Measurements from ENCODE around the gene ELOVL6.
"Not testable (repeated sequence)": the region's sequence is repeated elsewhere in the genome, so short reads cannot be mapped to it uniquely, and the experiment has no call there.

The ELOVL6 gene

GRCh38 chr4:110088670-110089069, 109.7 kb downstream of the ELOVL6 start:
- Histone ChIP-seq H3K4me3 (ENCODE audit: low read length) (no peak overlapping the region), H3K9me3 (ENCODE audit: insufficient read depth, low read depth, low read length) (peaks cover 7% of the 10 kb centered on the region; the same call in 1 of the 2 replicates), H3K27me3 (ENCODE audit: insufficient read depth, low read length) (no peaks in the 10 kb centered on the region), H3K36me3 (ENCODE audit: insufficient read depth, low read depth, low read length) (peaks cover 8% of the 10 kb centered on the region; the same call in 1 of the 2 replicates), H3K4me1 (ENCODE audit: insufficient read depth, low read length) (peaks cover 27% of the 10 kb centered on the region), H3K9ac (ENCODE audit: low read depth, low read length) (no peak overlapping the region; the same call in 1 of the 2 replicates), H3K27ac (ENCODE audit: low read length) (no peak overlapping the region)

- Histone ChIP-seq H3K27me3 (ENCODE audit: insufficient read depth, low read length) (no peaks in the 10 kb centered on the region), H3K27ac (ENCODE audit: low read length) (no peak overlapping the region), H3K4me1 (ENCODE audit: insufficient read depth, low read length) (peaks cover 24% of the 10 kb centered on the region), H3K9ac (ENCODE audit: low read depth, low read length) (no peak overlapping the region), H3K4me3 (ENCODE audit: low read length) (no peak overlapping the region), H3K9me3 (ENCODE audit: insufficient read depth, low read depth, low read length) (peaks cover 7% of the 10 kb centered on the region; the same call in 1 of the 2 replicates), H3K36me3 (ENCODE audit: insufficient read depth, low read depth, low read length) (peaks cover 8% of the 10 kb centered on the region; the same call in 1 of the 2 replicates)
Measured at GRCh38 chr4:110087070-110087708, 111.2 kb downstream of the ELOVL6 start.

GRCh38 chr4:110085131-110085530, 113.3 kb downstream of the ELOVL6 start:
- peaks cover 8% of the 10 kb centered on the region; the same call in 1 of the 2 replicates for H3K36me3 ChIP-seq (ENCODE audit: insufficient read depth, low read depth, low read length)
- no peaks in the 10 kb centered on the region for H3K27me3 ChIP-seq (ENCODE audit: insufficient read depth, low read length)
- no peak overlapping the region for H3K4me3 ChIP-seq (ENCODE audit: low read length)
- H3K27ac ChIP-seq (ENCODE audit: low read length), result no peak overlapping the region
- peaks cover 7% of the 10 kb centered on the region; the same call in 1 of the 2 replicates for H3K9me3 ChIP-seq (ENCODE audit: insufficient read depth, low read depth, low read length)
- H3K4me1 ChIP-seq (ENCODE audit: insufficient read depth, low read length), result peaks cover 17% of the 10 kb centered on the region
- H3K9ac ChIP-seq (ENCODE audit: low read depth, low read length), result no peak overlapping the region

- peaks cover 8% of the 10 kb centered on the region; the same call in 1 of the 2 replicates for H3K36me3 ChIP-seq (ENCODE audit: insufficient read depth, low read depth, low read length)
- peaks cover 7% of the 10 kb centered on the region; the same call in 1 of the 2 replicates for H3K9me3 ChIP-seq (ENCODE audit: insufficient read depth, low read depth, low read length)
- H3K27me3 ChIP-seq (ENCODE audit: insufficient read depth, low read length), result no peaks in the 10 kb centered on the region
- H3K27ac ChIP-seq (ENCODE audit: low read length), result no peak overlapping the region
- H3K9ac ChIP-seq (ENCODE audit: low read depth, low read length), result no peak overlapping the region
- peaks cover 12% of the 10 kb centered on the region for H3K4me1 ChIP-seq (ENCODE audit: insufficient read depth, low read length)
- no peak overlapping the region for H3K4me3 ChIP-seq (ENCODE audit: low read length)
Measured at GRCh38 chr4:110084154-110084553, 114.3 kb downstream of the ELOVL6 start.

- not testable (repeated sequence) for H3K27me3 ChIP-seq (ENCODE audit: insufficient read depth, low read length); H3K27ac ChIP-seq (ENCODE audit: low read length); H3K4me1 ChIP-seq (ENCODE audit: insufficient read depth, low read length); H3K4me3 ChIP-seq (ENCODE audit: low read length); H3K9ac ChIP-seq (ENCODE audit: low read depth, low read length); H3K9me3 ChIP-seq (ENCODE audit: insufficient read depth, low read depth, low read length)
- H3K36me3 ChIP-seq (ENCODE audit: insufficient read depth, low read depth, low read length), result peaks cover 13% of the 10 kb centered on the region; the same call in 1 of the 2 replicates
Measured at GRCh38 chr4:110078148-110078547, 120.3 kb downstream of the ELOVL6 start.

GRCh38 chr4:110076828-110077227, 121.6 kb downstream of the ELOVL6 start:
- not testable (repeated sequence) for H3K27me3 ChIP-seq (ENCODE audit: insufficient read depth, low read length); H3K4me3 ChIP-seq (ENCODE audit: low read length); H3K27ac ChIP-seq (ENCODE audit: low read length); H3K4me1 ChIP-seq (ENCODE audit: insufficient read depth, low read length); H3K9me3 ChIP-seq (ENCODE audit: insufficient read depth, low read depth, low read length); H3K9ac ChIP-seq (ENCODE audit: low read depth, low read length)
- H3K36me3 ChIP-seq (ENCODE audit: insufficient read depth, low read depth, low read length), result peaks cover 13% of the 10 kb centered on the region; the same call in 1 of the 2 replicates

- Histone ChIP-seq H3K4me3 (ENCODE audit: low read length) (no peak overlapping the region), H3K9ac (ENCODE audit: low read depth, low read length) (no peak overlapping the region), H3K36me3 (ENCODE audit: insufficient read depth, low read depth, low read length) (peaks cover 13% of the 10 kb centered on the region; the same call in 1 of the 2 replicates), H3K4me1 (ENCODE audit: insufficient read depth, low read length) (peaks cover 4% of the 10 kb centered on the region; the same call in 1 of the 2 replicates), H3K27ac (ENCODE audit: low read length) (no peak overlapping the region), H3K27me3 (ENCODE audit: insufficient read depth, low read length) (no peaks in the 10 kb centered on the region), H3K9me3 (ENCODE audit: insufficient read depth, low read depth, low read length) (no peaks in the 10 kb centered on the region)
Measured at GRCh38 chr4:110075891-110076290, 122.5 kb downstream of the ELOVL6 start.

GRCh38 chr4:110075083-110075738, 123.2 kb downstream of the ELOVL6 start:
- Histone ChIP-seq H3K4me1 (ENCODE audit: insufficient read depth, low read length) (peaks cover 4% of the 10 kb centered on the region; the same call in 1 of the 2 replicates), H3K9ac (ENCODE audit: low read depth, low read length) (no peak overlapping the region), H3K4me3 (ENCODE audit: low read length) (no peak overlapping the region), H3K36me3 (ENCODE audit: insufficient read depth, low read depth, low read length) (peaks cover 15% of the 10 kb centered on the region; the same call in 1 of the 2 replicates), H3K9me3 (ENCODE audit: insufficient read depth, low read depth, low read length) (no peaks in the 10 kb centered on the region), H3K27ac (ENCODE audit: low read length) (no peak overlapping the region), H3K27me3 (ENCODE audit: insufficient read depth, low read length) (no peaks in the 10 kb centered on the region)

GRCh38 chr4:110074570-110074969, 123.8 kb downstream of the ELOVL6 start:
- Histone ChIP-seq H3K36me3 (ENCODE audit: insufficient read depth, low read depth, low read length) (peaks cover 18% of the 10 kb centered on the region; the same call in 1 of the 2 replicates), H3K9me3 (ENCODE audit: insufficient read depth, low read depth, low read length) (no peaks in the 10 kb centered on the region), H3K27me3 (ENCODE audit: insufficient read depth, low read length) (no peaks in the 10 kb centered on the region), H3K4me1 (ENCODE audit: insufficient read depth, low read length) (peaks cover 4% of the 10 kb centered on the region; the same call in 1 of the 2 replicates), H3K9ac (ENCODE audit: low read depth, low read length) (no peak overlapping the region), H3K4me3 (ENCODE audit: low read length) (no peak overlapping the region), H3K27ac (ENCODE audit: low read length) (no peak overlapping the region)

GRCh38 chr4:110073053-110073845, 125.2 kb downstream of the ELOVL6 start:
- no peak overlapping the region for H3K9ac ChIP-seq (ENCODE audit: low read depth, low read length)
- H3K27ac ChIP-seq (ENCODE audit: low read length), result no peak overlapping the region
- peaks cover 18% of the 10 kb centered on the region; the same call in 1 of the 2 replicates for H3K36me3 ChIP-seq (ENCODE audit: insufficient read depth, low read depth, low read length)
- no peaks in the 10 kb centered on the region for H3K9me3 ChIP-seq (ENCODE audit: insufficient read depth, low read depth, low read length)
- no peak overlapping the region for H3K4me3 ChIP-seq (ENCODE audit: low read length)
- H3K27me3 ChIP-seq (ENCODE audit: insufficient read depth, low read length), result no peaks in the 10 kb centered on the region
- H3K4me1 ChIP-seq (ENCODE audit: insufficient read depth, low read length), result peaks cover 4% of the 10 kb centered on the region; the same call in 1 of the 2 replicates

GRCh38 chr4:110071466-110071865, 126.9 kb downstream of the ELOVL6 start:
- Histone ChIP-seq H3K36me3 (ENCODE audit: insufficient read depth, low read depth, low read length) (peaks cover 18% of the 10 kb centered on the region; the same call in 1 of the 2 replicates), H3K4me1 (ENCODE audit: insufficient read depth, low read length) (peaks cover 4% of the 10 kb centered on the region; the same call in 1 of the 2 replicates), H3K9me3 (ENCODE audit: insufficient read depth, low read depth, low read length) (no peaks in the 10 kb centered on the region), H3K27ac (ENCODE audit: low read length) (no peak overlapping the region), H3K9ac (ENCODE audit: low read depth, low read length) (no peak overlapping the region), H3K27me3 (ENCODE audit: insufficient read depth, low read length) (no peaks in the 10 kb centered on the region), H3K4me3 (ENCODE audit: low read length) (no peak overlapping the region)

Measured in iPS-20b (cell line).